HCT116 (cell line): ENCODE data around the gene MBD3. TPM values are rescaled to one million over a fixed set of nuclear protein-coding genes. Genes with fewer than 3 reads are reported as not detected.

ENCODE experiments used
- ATAC-seq: fragments of 200-7000 bp; cut with Tn5 transposase; 2 replicates; pipeline ENCODE4 v1.9.1; 2020; ENCODE audit warnings: mild to moderate bottlenecking, moderate library complexity
- BruUV-seq: library from RNA; stranded (reverse); fragments of 400-500 nt; replicated peaks from 2 replicates; lab custom pipeline; 2021; lab: Mats Ljungman, UMichigan
- CTCF ChIA-PET: fragments of 300-600 bp; sonication (Branson Sonifier 250); formaldehyde crosslinking; loops from one replicate; lab custom pipeline; 2021; ENCODE audit warnings: antibody characterized with exemption; lab: Charles Lee
- POLR2A ChIA-PET: fragments of 300-600, 350-600 bp; sonication (Branson Sonifier 250); formaldehyde crosslinking; loops from one replicate; lab custom pipeline; 2021; ENCODE audit warnings: antibody characterized with exemption; lab: Charles Lee
- RAD21 ChIA-PET, 2 experiments: fragments of 300-600 bp; sonication (Branson Sonifier 250); formaldehyde crosslinking; loops; one replicate each; lab custom pipeline; 2023; ENCODE audit warnings: low total read pairs in 2 of 2; ENCODE audit not compliant: uncharacterized antibody in 2 of 2, unreplicated experiment in 2 of 2, low non-redundant PET in 1 of 2; lab: Charles Lee
- DNase-seq: peaks from one replicate; pipeline ENCODE4 v3.0.0-alpha.2; 2010; ENCODE audit warnings: low read depth, low spot score
- H2AFZ ChIP-seq: fragments of 200-600 bp; shearing (Covaris generic), sonication (generic); 2 replicates; pipeline ENCODE4 v1.6.1; 2017; ENCODE audit warnings: low read depth, mixed run types, mixed read lengths, antibody characterized with exemption, low read length; ENCODE audit not compliant: poor library complexity, severe bottlenecking
- H3K27ac ChIP-seq: 2 replicates; pipeline ENCODE4 v1.5.1; 2012; ENCODE audit warnings: low read depth, low read length
- H3K27me3 ChIP-seq: fragments of 200-600 bp; sonication (generic); 2 replicates; pipeline ENCODE4 v1.6.1; 2016; ENCODE audit warnings: mixed run types, low read length, mixed read lengths; ENCODE audit not compliant: insufficient read depth
- H3K36me3 ChIP-seq, 2 experiments: fragments of 200-500 bp in 1 of 2; fragments of 200-600 bp in 1 of 2; sonication (Bioruptor generic) in 1 of 2; sonication (generic) in 1 of 2; 2 replicates each; pipeline versions ENCODE4 v1.5.1 to v1.6.1; 2014 to 2016; ENCODE audit warnings: low read length in 2 of 2, inconsistent platforms in 1 of 2, mixed read lengths in 1 of 2, mixed run types in 1 of 2; ENCODE audit not compliant: insufficient read depth in 2 of 2, control insufficient read depth in 1 of 2
- H3K4me1 ChIP-seq, 2 experiments: fragments of 200-600 bp in 1 of 2; sonication (generic) in 1 of 2; 2 replicates each; pipeline versions ENCODE4 v1.5.1 to v1.6.1; 2012 to 2017; ENCODE audit warnings: low read length in 2 of 2, inconsistent platforms in 1 of 2, mild to moderate bottlenecking in 1 of 2, mixed read lengths in 1 of 2, mixed run types in 1 of 2, moderate library complexity in 1 of 2; ENCODE audit not compliant: insufficient read depth in 2 of 2, control insufficient read depth in 1 of 2
- H3K4me2 ChIP-seq: fragments of 200-600 bp; sonication (generic); 2 replicates; pipeline ENCODE4 v1.6.1; 2017; ENCODE audit warnings: mixed run types, low read length, mixed read lengths
- H3K4me3 ChIP-seq, 2 experiments: fragments of 200-600 bp in 1 of 2; sonication (generic) in 1 of 2; replicated peaks in 1 of 2; 2 replicates each; pipeline ENCODE4 v1.5.1; 2011 to 2016; ENCODE audit warnings: low read length in 2 of 2, control low read depth in 1 of 2, low read depth in 1 of 2, mild to moderate bottlenecking in 1 of 2, mixed read lengths in 1 of 2, mixed run types in 1 of 2
- H3K79me2 ChIP-seq: fragments of 200-600 bp; sonication (generic); 2 replicates; pipeline ENCODE4 v1.6.1; 2017; ENCODE audit warnings: mild to moderate bottlenecking, mixed run types, low read length, moderate library complexity, mixed read lengths; ENCODE audit not compliant: insufficient read depth
- H3K9ac ChIP-seq: fragments of 200-600 bp; sonication (generic); 2 replicates; pipeline ENCODE4 v1.6.1; 2016; ENCODE audit warnings: low read length, mixed read lengths
- H3K9me2 ChIP-seq: fragments of 200-600 bp; sonication (generic), shearing (Covaris generic); 2 replicates; pipeline ENCODE4 v1.6.1; 2017; ENCODE audit warnings: mixed run types, mild to moderate bottlenecking, moderate library complexity; ENCODE audit not compliant: insufficient read depth
- H3K9me3 ChIP-seq, 2 experiments: fragments of 200-500 bp in 1 of 2; fragments of 200-600 bp in 1 of 2; sonication (Bioruptor generic) in 1 of 2; sonication (generic) in 1 of 2; 2 replicates each; pipeline ENCODE4 v1.6.1; 2014 to 2017; ENCODE audit warnings: low read length in 2 of 2, mixed read lengths in 2 of 2, inconsistent platforms in 1 of 2, low read depth in 1 of 2, mild to moderate bottlenecking in 1 of 2, mixed run types in 1 of 2, moderate library complexity in 1 of 2; ENCODE audit not compliant: control insufficient read depth in 1 of 2, insufficient read depth in 1 of 2
- H4K20me1 ChIP-seq: fragments of 200-600 bp; sonication (generic), shearing (Covaris generic); 2 replicates; pipeline ENCODE4 v1.6.1; 2017; ENCODE audit warnings: mixed run types, mild to moderate bottlenecking, moderate library complexity; ENCODE audit not compliant: insufficient read depth
- CBX3 ChIP-seq: IDR thresholded peaks from 2 replicates; pipeline ENCODE4 v1.6.1; 2012; ENCODE audit warnings: low read depth
- CTCF ChIP-seq, 3 experiments: fragments of 200-600 bp in 1 of 3; sonication (generic) in 1 of 3; IDR thresholded peaks in 2 of 3; conservative IDR thresholded peaks in 1 of 3; 2 replicates each; pipeline ENCODE4 v1.5.1; 2012 to 2017; ENCODE audit warnings: low read depth in 2 of 3, low read length in 2 of 3, antibody characterized with exemption in 1 of 3, borderline replicate concordance in 1 of 3, control low read depth in 1 of 3, mild to moderate bottlenecking in 1 of 3, mixed read lengths in 1 of 3, mixed run types in 1 of 3, moderate library complexity in 1 of 3; ENCODE audit not compliant: insufficient read depth in 1 of 3
- EGR1 ChIP-seq: IDR thresholded peaks from 2 replicates; pipeline ENCODE4 v1.6.1; 2012; ENCODE audit warnings: low read depth
- ELF1 ChIP-seq: IDR thresholded peaks from 2 replicates; pipeline ENCODE4 v1.6.1; 2012; ENCODE audit warnings: low read depth, borderline replicate concordance
- EZH2 ChIP-seq: fragments of 200-600 bp; sonication (generic); IDR thresholded peaks from 2 replicates; pipeline ENCODE4 v1.6.1; 2017; ENCODE audit warnings: antibody characterized with exemption, mixed run types
- EZH2phosphoT487 ChIP-seq: fragments of 200-600 bp; IDR thresholded peaks from 2 replicates; pipeline ENCODE4 v1.6.1; 2018; ENCODE audit warnings: antibody characterized with exemption, borderline replicate concordance
- FOSL1 ChIP-seq: IDR thresholded peaks from 2 replicates; pipeline ENCODE4 v1.6.1; 2012; ENCODE audit warnings: low read depth
- JUND ChIP-seq: IDR thresholded peaks from 2 replicates; pipeline ENCODE4 v1.6.1; 2012
- POLR2A ChIP-seq: IDR thresholded peaks from 2 replicates; pipeline ENCODE4 v1.7.0; 2011; ENCODE audit warnings: borderline replicate concordance; ENCODE audit not compliant: insufficient read depth, insufficient read length; ENCODE audit errors: extremely low read depth
- RAD21 ChIP-seq: IDR thresholded peaks from 2 replicates; pipeline ENCODE4 v1.6.1; 2012; ENCODE audit warnings: low read depth, mild to moderate bottlenecking
- REST ChIP-seq: IDR thresholded peaks from 2 replicates; pipeline ENCODE4 v1.6.1; 2012; ENCODE audit warnings: low read depth
- SIN3A ChIP-seq: IDR thresholded peaks from 2 replicates; pipeline ENCODE4 v1.6.1; 2012; ENCODE audit warnings: low read depth
- SP1 ChIP-seq: IDR thresholded peaks from 2 replicates; pipeline ENCODE4 v1.6.1; 2012; ENCODE audit warnings: low read depth
- YY1 ChIP-seq: IDR thresholded peaks from 2 replicates; pipeline ENCODE4 v1.6.1; 2011; ENCODE audit warnings: low read length, low read depth, moderate library complexity, mild to moderate bottlenecking; ENCODE audit not compliant: insufficient replicate concordance; ENCODE audit errors: extremely low read depth
- ZBTB33 ChIP-seq: IDR thresholded peaks from 2 replicates; pipeline ENCODE4 v1.6.1; 2011; ENCODE audit warnings: mild to moderate bottlenecking, low read length, moderate library complexity; ENCODE audit not compliant: insufficient replicate concordance; ENCODE audit errors: extremely low read depth
- intact Hi-C: fragments of 100-400 bp; cut with micrococcal nuclease; formaldehyde crosslinking; loops from 2 replicates; pipeline ENCODE4 v1.10.0; 2022
- total RNA-seq: library from RNA; stranded (reverse); gene quantifications from one replicate; pipeline ENCODE4 v1.2.1, GENCODE V29; 2021; ENCODE audit not compliant: unreplicated experiment

The MBD3 gene
- total RNA-seq, 1 experiment from 2014 or later = 85.7 TPM

GRCh38 chr19:1525343-1525742 lies 67.3 kb downstream of the MBD3 start:
- Histone ChIP-seq H3K9me3 (no peaks in the 10 kb centered on the region), H3K27me3 (no peaks in the 10 kb centered on the region), H3K4me1 (no peaks in the 10 kb centered on the region), H3K27ac (no peak overlapping the region), H3K36me3 (no peaks in the 10 kb centered on the region), H4K20me1 (no peaks in the 10 kb centered on the region), H3K9ac (no peak overlapping the region), H3K79me2 (no peaks in the 10 kb centered on the region), H3K4me3 (no peak overlapping the region), H3K9me2 (no peaks in the 10 kb centered on the region), H2AFZ (no peak overlapping the region), H3K4me2 (no peak overlapping the region)
- no peak for ATAC-seq
- DNase-seq = no peak
- intact Hi-C loops = no loop called here
- BruUV-seq = no TSS peak
- ChIA-PET RAD21 (no interaction called here), POLR2A (no interaction called here), CTCF (no interaction called here)
- no peak for TF ChIP-seq ZBTB33

- intact Hi-C loops = no loop called here
- Histone ChIP-seq H3K27ac (no peak overlapping the region), H4K20me1 (no peaks in the 10 kb centered on the region), H3K4me2 (no peak overlapping the region), H3K4me3 (no peak overlapping the region), H3K4me1 (no peaks in the 10 kb centered on the region), H3K79me2 (no peaks in the 10 kb centered on the region), H3K36me3 (no peaks in the 10 kb centered on the region), H3K9me3 (no peaks in the 10 kb centered on the region), H3K27me3 (no peaks in the 10 kb centered on the region), H3K9me2 (no peaks in the 10 kb centered on the region), H2AFZ (no peak overlapping the region), H3K9ac (no peak overlapping the region)
- POLR2A ChIA-PET = no interaction called here
- CTCF ChIA-PET = no interaction called here
- DNase-seq (no peak), ATAC-seq (no peak)
- BruUV-seq = no TSS peak
- RAD21 ChIA-PET = no interaction called here
- TF ChIP-seq REST (no peak), SP1 (no peak), CTCF (IDR thresholded peaks at IDR 0.05 in 2 of 3, conservative IDR thresholded peaks at IDR 0.05 in 1 of 3; ENCODE audit: borderline replicate concordance in 1 of 3, insufficient read depth in 1 of 3, low read depth in 2 of 3, low read length in 2 of 3) (no peak), POLR2A (no peak), FOSL1 (no peak), EZH2 (no peak), EZH2phosphoT487 (no peak), RAD21 (no peak), YY1 (no peak), EGR1 (no peak), ELF1 (no peak), CBX3 (no peak), JUND (no peak), SIN3A (no peak)
Observed at GRCh38 chr19:1524972-1525325, 67.7 kb downstream of the MBD3 start.
